Right lobe of liver (tissue), 6 donors: ENCODE measurements around the gene PPP4C. TPM values are rescaled to one million over a fixed set of nuclear protein-coding genes. Genes with fewer than 3 reads are reported as not detected.

ENCODE experiments used
- ATAC-seq, 4 donors: fragments of 200-7000 bp; cut with Tn5 transposase; one replicate each; pipeline ENCODE4 v1.9.1; 2020; ENCODE audit warnings: mild to moderate bottlenecking in 4 of 4, moderate library complexity in 4 of 4
- DNase-seq, 3 donors: peaks; one replicate each; pipeline ENCODE4 v3.0.0-alpha.2; 2020
- H3K27ac ChIP-seq, 3 donors: fragments of 200-600 bp; one replicate each; pipeline ENCODE4 v1.8.0; 2022
- H3K27me3 ChIP-seq, 2 donors: fragments of 200-600 bp; one replicate each; pipeline ENCODE4 v1.8.0; 2022
- H3K36me3 ChIP-seq, 4 donors: fragments of 200-600 bp; sonication (generic) in 1 of 4; one replicate each; pipeline versions ENCODE4 v1.5.1 to v1.8.0; 2017 to 2022; ENCODE audit warnings: control low read depth in 1 of 4
- H3K4me1 ChIP-seq, 4 donors: fragments of 200-600 bp; sonication (generic) in 1 of 4; one replicate each; pipeline versions ENCODE4 v1.5.1 to v1.8.0; 2017 to 2022; ENCODE audit warnings: control low read depth in 1 of 4
- H3K4me3 ChIP-seq, 3 donors: fragments of 200-600 bp; one replicate each; pipeline ENCODE4 v1.8.0; 2022
- H3K9me3 ChIP-seq, 4 donors: fragments of 200-600 bp; sonication (generic) in 1 of 4; one replicate each; pipeline versions ENCODE4 v1.5.1 to v1.8.0; 2017 to 2022; ENCODE audit warnings: control low read depth in 1 of 4
- CTCF ChIP-seq, 4 donors: fragments of 200-600 bp in 3 of 4; fragments of 450-650 bp in 1 of 4; IDR thresholded peaks; one replicate each; pipeline versions ENCODE4 v1.5.1 to v1.8.0; 2016 to 2022; ENCODE audit warnings: antibody characterized with exemption in 4 of 4, mild to moderate bottlenecking in 2 of 4
- POLR2A ChIP-seq: fragments of 450-650 bp; IDR thresholded peaks from one replicate; pipeline ENCODE4 v1.6.1; 2017; ENCODE audit warnings: antibody characterized with exemption, mild to moderate bottlenecking
- WGBS: methylation state at CpG from one replicate; pipeline ENCODE4 v1.1.6; 2018; ENCODE audit warnings: low coverage, low lambda C conversion rate; ENCODE audit not compliant: insufficient coverage; ENCODE audit errors: missing lambda C conversion rate; 5-methylcytosine and 5-hydroxymethylcytosine counted together
- intact Hi-C, 2 donors: fragments of 100-400 bp; cut with DNase I; formaldehyde crosslinking; loops; one replicate each; pipeline versions ENCODE4 v1.11.2 to v1.14.1; 2022
- total RNA-seq, 6 experiments: library from RNA; depleted of rRNA in 2 of 6; stranded (reverse); fragments of >200 nt in 2 of 6; fragmentation: NEBNext Ultra II Directional in 3 of 6; extraction: Animal tissue kit (Norgen Biotek cat#: 25700) in 3 of 6; gene quantifications; one replicate each; pipeline versions ENCODE4 v1.1.0 to v1.2.4, GENCODE V29; 2016 to 2023
- donor health status: DM: no; HTN: yes; CAD: no.
- donor health status: DM: no; HTN: no; CAD: no.
- donor health status: DM: no; HTN: no; CAD: no.
- donor health status: DM: no; HTN: yes; CAD: no.
- donor health status: DM: no; HTN: yes; CAD: no.

The PPP4C gene
- total RNA-seq, 6 experiments from 2014 or later = 43.1 to 59.7 (median 47.0) TPM

- Histone ChIP-seq H3K4me3 (peak overlapping the region; percentile 66 to 74 (median 69)), H3K27ac (peak overlapping the region in 1 of 3 donors; percentile 40), H3K4me1 (peaks cover 0 to 4% (median 0%) of the 10 kb centered on the region in 4 donors), H3K36me3 (no peaks in the 10 kb centered on the region), H3K9me3 (no peaks in the 10 kb centered on the region), H3K27me3 (no peaks in the 10 kb centered on the region)
- WGBS = 12% methylated on average over 18 of the region's 19 CpGs
- DNase-seq (no peak), ATAC-seq (peak; percentile 11 to 36 (median 15))
- intact Hi-C loops = no loop called here
- TF ChIP-seq CTCF (IDR thresholded peaks at IDR 0.05) (no peak), POLR2A (no peak)
Measured at GRCh38 chr16:30053376-30054015, 22.3 kb upstream of the PPP4C start.

- no peak for ATAC-seq
- DNase-seq = no peak
- H3K27me3 ChIP-seq = no peaks in the 10 kb centered on the region
Measured at GRCh38 chr16:30054451-30054850, 21.3 kb upstream of the PPP4C start.

GRCh38 chr16:30054959-30055553 is 20.7 kb upstream of the PPP4C start:
- Histone ChIP-seq H3K36me3 (no peaks in the 10 kb centered on the region), H3K4me1 (peaks cover 0 to 4% (median 0%) of the 10 kb centered on the region in 4 donors), H3K4me3 (no peak overlapping the region), H3K9me3 (no peaks in the 10 kb centered on the region), H3K27ac (no peak overlapping the region), H3K27me3 (no peaks in the 10 kb centered on the region)
- DNase-seq = peak in 1 of 3 donors; percentile 49
- intact Hi-C loops = no loop called here
- ATAC-seq = peak; percentile 27 to 63 (median 51)
- TF ChIP-seq CTCF (IDR thresholded peaks at IDR 0.05) (peak; percentile 27 to 44 (median 40)), POLR2A (no peak)
- 24% methylated on average over 10 of the region's 10 CpGs for WGBS

More at GRCh38 chr16:30054451-30054850, 21.3 kb upstream of the PPP4C start:
- 80% methylated on average over 5 of the region's 8 CpGs for WGBS
- peaks cover 0 to 4% (median 0%) of the 10 kb centered on the region in 4 donors for H3K4me1 ChIP-seq
- intact Hi-C loops = no loop called here
- H3K27ac ChIP-seq = no peak overlapping the region
- no peaks in the 10 kb centered on the region for H3K36me3 ChIP-seq
- no peak for TF ChIP-seq POLR2A
- no peak for TF ChIP-seq CTCF (IDR thresholded peaks at IDR 0.05)
- H3K4me3 ChIP-seq = no peak overlapping the region
- no peaks in the 10 kb centered on the region for H3K9me3 ChIP-seq

- Histone ChIP-seq H3K27me3 (no peaks in the 10 kb centered on the region), H3K4me1 (peaks cover 0 to 7% (median 3%) of the 10 kb centered on the region in 4 donors), H3K9me3 (no peaks in the 10 kb centered on the region), H3K4me3 (no peak overlapping the region), H3K27ac (no peak overlapping the region), H3K36me3 (no peaks in the 10 kb centered on the region)
- intact Hi-C loops = no loop called here
- ATAC-seq (no peak), DNase-seq (no peak)
- WGBS = 83% methylated on average over 3 of the region's 4 CpGs
- TF ChIP-seq CTCF (IDR thresholded peaks at IDR 0.05) = no peak
- no peak for TF ChIP-seq POLR2A
Measured at GRCh38 chr16:30060346-30060745, 15.4 kb upstream of the PPP4C start.
